Stimulated activated CD8-positive, alpha-beta memory T cell treated with anti-CD3 and anti-CD28 coated beads, Interleukin-15, amount 100 ng/mL, for 48 hours (primary cell): Measurements from ENCODE around the gene KLK13.

Experiments
- DNase-seq, 2 donors: peaks; one replicate each; pipeline ENCODE4 v3.0.0-alpha.2; 2020; ENCODE audit warnings: low read depth in 2 of 2

The KLK13 gene

GRCh38 chr19:51060973-51061372, 3.9 kb downstream of the KLK13 start:
- no peak for DNase-seq

GRCh38 chr19:51060336-51060735, 4.6 kb downstream of the KLK13 start:
- no peak for DNase-seq

- DNase-seq = no peak
These were observed 5.2 kb downstream of the KLK13 start for GRCh38 chr19:51059715-51060114.

- DNase-seq = no peak
These were observed 9.0 kb downstream of the KLK13 start for GRCh38 chr19:51055866-51056265.

GRCh38 chr19:51047031-51047335, 17.9 kb downstream of the KLK13 start:
- no peak for DNase-seq

- DNase-seq = no peak
These were observed 20.6 kb downstream of the KLK13 start for GRCh38 chr19:51044327-51044726.

- no peak for DNase-seq
These were observed 21.4 kb downstream of the KLK13 start for GRCh38 chr19:51043497-51043896.

- no peak for DNase-seq
These were observed 24.7 kb downstream of the KLK13 start for GRCh38 chr19:51040151-51040550.

GRCh38 chr19:51036519-51036918, 28.4 kb downstream of the KLK13 start:
- DNase-seq = no peak

- DNase-seq = no peak
These were observed 30.2 kb downstream of the KLK13 start, which contains the start of gene KLK12 for GRCh38 chr19:51034704-51035103. Gene KLK12 (minus strand): TSS chr19:51035002. CDS start chr19:51034621, 381 bp downstream.

- no peak for DNase-seq
These were observed 33.0 kb downstream of the KLK13 start for GRCh38 chr19:51031880-51032225.

GRCh38 chr19:51031220-51031879, 33.5 kb downstream of the KLK13 start:
- no peak for DNase-seq

- no peak for DNase-seq
These were observed 34.3 kb downstream of the KLK13 start for GRCh38 chr19:51030631-51031030.

- DNase-seq = no peak
These were observed 35.2 kb downstream of the KLK13 start for GRCh38 chr19:51029718-51030117.

- no peak for DNase-seq
These were observed 37.0 kb downstream of the KLK13 start for GRCh38 chr19:51027873-51028272.

- DNase-seq = no peak
These were observed 37.6 kb downstream of the KLK13 start for GRCh38 chr19:51027126-51027806.

- no peak for DNase-seq
These were observed 38.4 kb downstream of the KLK13 start, which contains the start of gene KLK11 for GRCh38 chr19:51026554-51026831. Gene KLK11 (minus strand): TSS chr19:51026616. CDS start chr19:51025631, 985 bp downstream.

- no peak for DNase-seq
These were observed 38.9 kb downstream of the KLK13 start for GRCh38 chr19:51025809-51026553.

- no peak for DNase-seq
These were observed 39.5 kb downstream of the KLK13 start for GRCh38 chr19:51025401-51025800.

- DNase-seq = no peak
These were observed 40.0 kb downstream of the KLK13 start for GRCh38 chr19:51024924-51025323.

- DNase-seq = no peak
These were observed 40.9 kb downstream of the KLK13 start for GRCh38 chr19:51023946-51024345.

- no peak for DNase-seq
These were observed 42.4 kb downstream of the KLK13 start for GRCh38 chr19:51022526-51022925.

GRCh38 chr19:51020988-51021651, 43.8 kb downstream of the KLK13 start:
- no peak for DNase-seq
